Measurements from ENCODE around the gene NAA38.

- TF ChIP-seq, protein P1, sequence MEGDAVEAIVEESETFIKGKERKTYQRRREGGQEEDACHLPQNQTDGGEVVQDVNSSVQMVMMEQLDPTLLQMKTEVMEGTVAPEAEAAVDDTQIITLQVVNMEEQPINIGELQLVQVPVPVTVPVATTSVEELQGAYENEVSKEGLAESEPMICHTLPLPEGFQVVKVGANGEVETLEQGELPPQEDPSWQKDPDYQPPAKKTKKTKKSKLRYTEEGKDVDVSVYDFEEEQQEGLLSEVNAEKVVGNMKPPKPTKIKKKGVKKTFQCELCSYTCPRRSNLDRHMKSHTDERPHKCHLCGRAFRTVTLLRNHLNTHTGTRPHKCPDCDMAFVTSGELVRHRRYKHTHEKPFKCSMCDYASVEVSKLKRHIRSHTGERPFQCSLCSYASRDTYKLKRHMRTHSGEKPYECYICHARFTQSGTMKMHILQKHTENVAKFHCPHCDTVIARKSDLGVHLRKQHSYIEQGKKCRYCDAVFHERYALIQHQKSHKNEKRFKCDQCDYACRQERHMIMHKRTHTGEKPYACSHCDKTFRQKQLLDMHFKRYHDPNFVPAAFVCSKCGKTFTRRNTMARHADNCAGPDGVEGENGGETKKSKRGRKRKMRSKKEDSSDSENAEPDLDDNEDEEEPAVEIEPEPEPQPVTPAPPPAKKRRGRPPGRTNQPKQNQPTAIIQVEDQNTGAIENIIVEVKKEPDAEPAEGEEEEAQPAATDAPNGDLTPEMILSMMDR (conservative IDR thresholded peaks at IDR 0.05; ENCODE audit: low read depth in 2 of 2) = no peak
- TF ChIP-seq EZH2 (IDR thresholded peaks at IDR 0.05; ENCODE audit: low read depth, unreplicated experiment) (no peak), POLR2AphosphoS5 (IDR thresholded peaks at IDR 0.05; ENCODE audit: low read depth) (no peak), ZNF114 (CRISPR knock-in tag; IDR thresholded peaks at IDR 0.05) (no peak), JUNB (IDR thresholded peaks at IDR 0.05; ENCODE audit: unreplicated experiment) (no peak), EZH2phosphoT487 (IDR thresholded peaks at IDR 0.05; ENCODE audit: unreplicated experiment) (no peak), CREB1 (CRISPR knock-in tag; IDR thresholded peaks at IDR 0.05; ENCODE audit: low read depth) (no peak)
Observed at GRCh38 chr17:7845359-7846062, 11.8 kb downstream of the NAA38 start.
